Astrocyte of the cerebellum (primary cell): ENCODE results near the gene SLC6A4.

Source experiments
- DNase-seq: peaks from one replicate; pipeline ENCODE4 v3.0.0-alpha.2; 2011; ENCODE audit warnings: low read depth
- H3K4me3 ChIP-seq: 2 replicates; pipeline ENCODE4 v1.5.1; 2011; ENCODE audit warnings: mild to moderate bottlenecking, low read depth, low read length, moderate library complexity
- CTCF ChIP-seq: IDR thresholded peaks from 2 replicates; pipeline ENCODE4 v1.5.1; 2012; ENCODE audit warnings: low read length, low read depth, moderate library complexity, mild to moderate bottlenecking; ENCODE audit errors: missing control alignments
- in situ Hi-C: cut with HindIII; loops from 2 replicates; pipeline ENCODE4 v1.10.0; 2017; ENCODE audit warnings: low sequenced_read_pairs

The SLC6A4 gene

GRCh38 chr17:30236766-30237165, 1.3 kb upstream of the SLC6A4 start:
- peak overlapping the region; percentile 7 for H3K4me3 ChIP-seq
- in situ Hi-C loops, result no loop called here
- no peak for DNase-seq
- peak; percentile 38 for TF ChIP-seq CTCF

- DNase-seq, result no peak
- H3K4me3 ChIP-seq, result peak overlapping the region; percentile 39
- TF ChIP-seq CTCF, result no peak
- in situ Hi-C loops, result no loop called here
Observed at GRCh38 chr17:30236297-30236624, 764 bp upstream of the SLC6A4 start.

- no peak for TF ChIP-seq CTCF
- in situ Hi-C loops, result loop anchor here (5.0 kb wide), 1 partner anchor 92 kb away; no protein-coding TSS in a partner anchor
- peak overlapping the region; percentile 39 for H3K4me3 ChIP-seq
- no peak for DNase-seq
Observed at GRCh38 chr17:30234964-30235363, 533 bp downstream of the SLC6A4 start.

- no peak overlapping the region for H3K4me3 ChIP-seq
- no peak for DNase-seq
- in situ Hi-C loops, result loop anchor here (5.0 kb wide), 1 partner anchor 93 kb away; no protein-coding TSS in a partner anchor
- TF ChIP-seq CTCF, result no peak
Observed at GRCh38 chr17:30234296-30234695, 1.2 kb downstream of the SLC6A4 start.

- in situ Hi-C loops, result loop anchor here (5.0 kb wide), 1 partner anchor 94 kb away; no protein-coding TSS in a partner anchor
Observed at GRCh38 chr17:30232824-30233427, 2.6 kb downstream of the SLC6A4 start.

GRCh38 chr17:30232015-30232823, 3.3 kb downstream of the SLC6A4 start:
- TF ChIP-seq CTCF, result no peak
- H3K4me3 ChIP-seq, result no peak overlapping the region
- in situ Hi-C loops, result loop anchor here (5.0 kb wide), 1 partner anchor 95 kb away; no protein-coding TSS in a partner anchor
- no peak for DNase-seq

More at GRCh38 chr17:30232824-30233427, 2.6 kb downstream of the SLC6A4 start:
- H3K4me3 ChIP-seq, result no peak overlapping the region
- no peak for DNase-seq
- TF ChIP-seq CTCF, result no peak
